T-cell (primary cell): ENCODE results near the gene PLAGL2. TPM values are rescaled to one million over a fixed set of nuclear protein-coding genes. Genes with fewer than 3 reads are reported as not detected.

Experiments used
- ATAC-seq, 4 experiments: fragments of 200-7000 bp in 3 of 4; fragments of 150-1000 bp in 1 of 4; cut with Tn5 transposase; replicated peaks in 1 of 4; 1 replicate in 3 of 4; 2 replicates in 1 of 4; pipeline ENCODE4 v1.10.0; 2021; ENCODE audit warnings: moderate library complexity in 3 of 4, mild to moderate bottlenecking in 2 of 4, moderate number of reproducible peaks in 1 of 4
- CTCF ChIA-PET, 2 donors: fragments of 300-600 bp; sonication (Branson Sonifier 250); formaldehyde crosslinking; loops; one replicate each; lab custom pipeline; 2022; ENCODE audit warnings: antibody characterized with exemption in 2 of 2; lab: Charles Lee
- POLR2A ChIA-PET, 2 donors: fragments of 300-600 bp; sonication (Branson Sonifier 250); formaldehyde crosslinking; loops; one replicate each; lab custom pipeline; 2022; ENCODE audit warnings: antibody characterized with exemption in 2 of 2; lab: Charles Lee
- DNase-seq, 35 experiments: peaks; one replicate each; pipeline versions ENCODE4 v3.0.0 to v3.0.0-alpha.2; 2013 to 2023
- H3K27ac ChIP-seq: one replicate; pipeline ENCODE4 v1.5.1; 2013; ENCODE audit warnings: low read length
- H3K27me3 ChIP-seq, 2 experiments: replicated peaks in 1 of 2; 1 replicate in 1 of 2; 2 replicates in 1 of 2; pipeline versions ENCODE4 v1.6.1 to v1.7.0; 2013; ENCODE audit warnings: low read length in 1 of 2, mixed read lengths in 1 of 2; ENCODE audit not compliant: control insufficient read depth in 2 of 2, insufficient read depth in 2 of 2; ENCODE audit errors: extremely low read depth in 1 of 2
- H3K36me3 ChIP-seq, 2 donors: 1 replicate in 1 of 2; 2 replicates in 1 of 2; pipeline versions ENCODE4 v1.6.1 to v1.7.0; 2013; ENCODE audit warnings: low read length in 1 of 2; ENCODE audit not compliant: control insufficient read depth in 2 of 2, insufficient read depth in 1 of 2; ENCODE audit errors: extremely low read depth in 1 of 2
- H3K4me1 ChIP-seq, 2 experiments: 1 replicate in 1 of 2; 2 replicates in 1 of 2; pipeline versions ENCODE4 v1.6.1 to v1.7.0; 2013; ENCODE audit warnings: low read length in 2 of 2, mixed read lengths in 1 of 2; ENCODE audit not compliant: insufficient read depth in 2 of 2, control insufficient read depth in 1 of 2; ENCODE audit errors: extremely low read depth in 1 of 2
- H3K4me3 ChIP-seq, 2 donors: 1 replicate in 1 of 2; 2 replicates in 1 of 2; pipeline versions ENCODE4 v1.5.1 to v1.7.0; 2013; ENCODE audit warnings: mild to moderate bottlenecking in 2 of 2, low read length in 1 of 2, moderate library complexity in 1 of 2; ENCODE audit not compliant: control insufficient read depth in 1 of 2; ENCODE audit errors: extremely low read depth in 1 of 2
- H3K9me3 ChIP-seq: 2 replicates; pipeline ENCODE4 v1.7.0; 2013
- H3K27ac Mint-ChIP-seq, 2 donors: one replicate each; pipeline ENCODE4 v1.8.0; 2020 to 2021; ENCODE audit warnings: mild to moderate bottlenecking in 2 of 2, mixed read lengths in 2 of 2
- H3K27me3 Mint-ChIP-seq, 2 donors: one replicate each; pipeline ENCODE4 v1.8.0; 2021 to 2022; ENCODE audit warnings: mixed read lengths in 2 of 2
- H3K36me3 Mint-ChIP-seq: one replicate; pipeline ENCODE4 v1.8.0; 2021; ENCODE audit warnings: mixed read lengths
- H3K4me1 Mint-ChIP-seq, 3 donors: one replicate each; pipeline ENCODE4 v1.8.0; 2020 to 2022; ENCODE audit warnings: mixed read lengths in 3 of 3, mild to moderate bottlenecking in 1 of 3
- H3K4me3 Mint-ChIP-seq, 3 donors: one replicate each; pipeline ENCODE4 v1.8.0; 2020 to 2022; ENCODE audit warnings: mild to moderate bottlenecking in 3 of 3, mixed read lengths in 3 of 3, moderate library complexity in 3 of 3
- H3K9me3 Mint-ChIP-seq, 3 donors: one replicate each; pipeline ENCODE4 v1.8.0; 2020 to 2022; ENCODE audit warnings: mixed read lengths in 3 of 3
- WGBS: methylation state at CpG from one replicate; pipeline ENCODE4 v1.1.5; 2013; ENCODE audit warnings: missing lambda C conversion rate; ENCODE audit not compliant: insufficient coverage; 5-methylcytosine and 5-hydroxymethylcytosine counted together
- total RNA-seq, 35 experiments: library from RNA in 6 of 35; stranded (reverse) in 6 of 35; fragments of 120-200 nt in 1 of 35; gene quantifications; one replicate each; pipeline versions ENCODE4 v1.2.1 to v1.2.4 and lab custom pipeline; 2013 to 2026

The PLAGL2 gene
- total RNA-seq, 5 donors from 2014 or later (not counting 1 experiment from before 2014, with no cell fraction given), result 12.6 to 18.2 (median 16.3) TPM

GRCh38 chr20:32189691-32190615 is 17.6 kb downstream of the PLAGL2 start:
- Mint-ChIP-seq H3K36me3 (peaks cover 4% of the 10 kb centered on the region), H3K4me1 (peaks cover 30 to 35% (median 31%) of the 10 kb centered on the region in 3 donors), H3K27ac (peak overlapping the region; percentile 86 to 91), H3K4me3 (peak overlapping the region; percentile 79 to 85 (median 79)), H3K27me3 (no peaks in the 10 kb centered on the region), H3K9me3 (no peaks in the 10 kb centered on the region)
- ChIA-PET CTCF (no interaction called here), POLR2A (no interaction called here)
- peaks cover 0 to 5% of the 10 kb centered on the region in 2 experiments for H3K27me3 ChIP-seq
- H3K27ac ChIP-seq, result peak overlapping the region; percentile 69
- peaks cover 2 to 28% of the 10 kb centered on the region in 2 experiments for H3K4me1 ChIP-seq
- DNase-seq (peak in 33 of 35 experiments; percentile 11 to 57 (median 32)), ATAC-seq (peak; percentile 62 to 77 (median 68))
- peaks cover 0 to 6% of the 10 kb centered on the region in 2 donors for H3K36me3 ChIP-seq
- H3K4me3 ChIP-seq, result peak overlapping the region; percentile 71 to 74
- 6% methylated on average over 73 of the region's 88 CpGs for WGBS
- H3K9me3 ChIP-seq, result no peaks in the 10 kb centered on the region

- Histone ChIP-seq H3K4me3 (peak overlapping the region; percentile 71 to 74), H3K4me1 (peaks cover 2 to 28% of the 10 kb centered on the region in 2 experiments), H3K9me3 (no peaks in the 10 kb centered on the region), H3K36me3 (no peaks in the 10 kb centered on the region), H3K27me3 (peaks cover 0 to 5% of the 10 kb centered on the region in 2 experiments), H3K27ac (peak overlapping the region; percentile 69)
- DNase-seq (no peak), ATAC-seq (no peak)
- Mint-ChIP-seq H3K27ac (peak overlapping the region; percentile 82 to 91), H3K27me3 (no peaks in the 10 kb centered on the region), H3K4me3 (peak overlapping the region; percentile 79 to 85 (median 79)), H3K36me3 (no peaks in the 10 kb centered on the region), H3K4me1 (peaks cover 30 to 35% (median 31%) of the 10 kb centered on the region in 3 donors), H3K9me3 (no peaks in the 10 kb centered on the region)
- WGBS, result 94% methylated on average over 6 of the region's 9 CpGs
- CTCF ChIA-PET, result no interaction called here
- POLR2A ChIA-PET, result no interaction called here
Measured at GRCh38 chr20:32189123-32189410, 18.5 kb downstream of the PLAGL2 start.

- Histone ChIP-seq H3K27me3 (peaks cover 0 to 5% of the 10 kb centered on the region in 2 experiments), H3K27ac (no peak overlapping the region), H3K9me3 (no peaks in the 10 kb centered on the region), H3K4me3 (no peak overlapping the region), H3K4me1 (peaks cover 2 to 28% of the 10 kb centered on the region in 2 experiments), H3K36me3 (no peaks in the 10 kb centered on the region)
- Mint-ChIP-seq H3K9me3 (no peaks in the 10 kb centered on the region), H3K36me3 (no peaks in the 10 kb centered on the region), H3K4me3 (peak overlapping the region; percentile 74 to 79 (median 79)), H3K27me3 (no peaks in the 10 kb centered on the region), H3K27ac (peak overlapping the region; percentile 50 to 60), H3K4me1 (peaks cover 29 to 35% (median 30%) of the 10 kb centered on the region in 3 donors)
- 98% methylated on average over 17 of the region's 17 CpGs for WGBS
- DNase-seq (no peak), ATAC-seq (no peak)
- ChIA-PET CTCF (no interaction called here), POLR2A (no interaction called here)
Measured at GRCh38 chr20:32188376-32189122, 19.0 kb downstream of the PLAGL2 start.

GRCh38 chr20:32186506-32186905 is 21.0 kb downstream of the PLAGL2 start:
- Histone ChIP-seq H3K27me3 (peaks cover 0 to 9% of the 10 kb centered on the region in 2 experiments), H3K9me3 (no peaks in the 10 kb centered on the region), H3K4me3 (no peak overlapping the region), H3K4me1 (peaks cover 2 to 28% of the 10 kb centered on the region in 2 experiments), H3K27ac (no peak overlapping the region), H3K36me3 (no peaks in the 10 kb centered on the region)
- no peaks in the 10 kb centered on the region for H3K36me3 Mint-ChIP-seq
- H3K27me3 Mint-ChIP-seq, result no peaks in the 10 kb centered on the region
- POLR2A ChIA-PET, result no interaction called here
- CTCF ChIA-PET, result no interaction called here
- no peak overlapping the region for H3K4me3 Mint-ChIP-seq
- WGBS, result no CpG with 5 or more reads among the region's 1 CpG
- no peaks in the 10 kb centered on the region for H3K9me3 Mint-ChIP-seq
- H3K27ac Mint-ChIP-seq, result no peak overlapping the region
- ATAC-seq (no peak), DNase-seq (no peak)
- H3K4me1 Mint-ChIP-seq, result peaks cover 27 to 36% (median 35%) of the 10 kb centered on the region in 3 donors

GRCh38 chr20:32184961-32185603 is 22.5 kb downstream of the PLAGL2 start:
- no peak overlapping the region for H3K4me3 Mint-ChIP-seq
- peaks cover 18 to 36% (median 24%) of the 10 kb centered on the region in 3 donors for H3K4me1 Mint-ChIP-seq
- Histone ChIP-seq H3K27ac (no peak overlapping the region), H3K4me1 (peaks cover 2 to 19% of the 10 kb centered on the region in 2 experiments), H3K36me3 (no peaks in the 10 kb centered on the region), H3K4me3 (no peak overlapping the region), H3K27me3 (peaks cover 0 to 9% of the 10 kb centered on the region in 2 experiments), H3K9me3 (no peaks in the 10 kb centered on the region)
- H3K9me3 Mint-ChIP-seq, result no peaks in the 10 kb centered on the region
- ATAC-seq (no peak), DNase-seq (no peak)
- H3K27ac Mint-ChIP-seq, result no peak overlapping the region
- WGBS, result 90% methylated on average over 9 of the region's 10 CpGs
- POLR2A ChIA-PET, result no interaction called here
- H3K36me3 Mint-ChIP-seq, result no peaks in the 10 kb centered on the region
- no peaks in the 10 kb centered on the region for H3K27me3 Mint-ChIP-seq
- CTCF ChIA-PET, result no interaction called here
